ENCODE measurements around the gene GLCE. TPM values are rescaled to one million over a fixed set of nuclear protein-coding genes. Genes with fewer than 3 reads are reported as not detected.

GLCE gene
- total RNA-seq, 1 experiment from 2014 or later, result 6.4 TPM

- Histone ChIP-seq H3K4me1 (ENCODE audit: low read length) (no peaks in the 10 kb centered on the region), H3K4me2 (ENCODE audit: low read depth, low read length, poor library complexity, severe bottlenecking) (no peak overlapping the region), H2AFZ (ENCODE audit: low read length) (no peak overlapping the region), H3K27ac (ENCODE audit: low read length) (no peak overlapping the region), H3K4me3 (ENCODE audit: low read length) (no peak overlapping the region), H3K9me3 (ENCODE audit: low read length) (no peaks in the 10 kb centered on the region), H3K79me2 (ENCODE audit: low read length) (no peaks in the 10 kb centered on the region), H4K20me1 (ENCODE audit: insufficient read depth, low read depth, low read length) (peaks cover under 1% of the 10 kb centered on the region; the same call in 1 of the 2 replicates), H3K36me3 (ENCODE audit: insufficient read depth, low read length) (no peaks in the 10 kb centered on the region), H3K27me3 (ENCODE audit: low read length) (no peaks in the 10 kb centered on the region), H3K9me2 (replicated peaks; ENCODE audit: insufficient read depth, low read length) (no peaks in the 10 kb centered on the region), H3K9ac (ENCODE audit: low read length) (no peak overlapping the region)
- no peak for DNase-seq
These were observed 50.1 kb downstream of the GLCE start for GRCh38 chr15:69210574-69210973.

GRCh38 chr15:69213786-69214185, 53.4 kb downstream of the GLCE start:
- Histone ChIP-seq H3K4me3 (ENCODE audit: low read length) (no peak overlapping the region), H3K79me2 (ENCODE audit: low read length) (no peaks in the 10 kb centered on the region), H3K4me2 (ENCODE audit: low read depth, low read length, poor library complexity, severe bottlenecking) (no peak overlapping the region), H3K36me3 (ENCODE audit: insufficient read depth, low read length) (no peaks in the 10 kb centered on the region), H2AFZ (ENCODE audit: low read length) (no peak overlapping the region), H4K20me1 (ENCODE audit: insufficient read depth, low read depth, low read length) (peaks cover 6% of the 10 kb centered on the region; the same call in 1 of the 2 replicates), H3K9ac (ENCODE audit: low read length) (no peak overlapping the region), H3K9me2 (replicated peaks; ENCODE audit: insufficient read depth, low read length) (no peaks in the 10 kb centered on the region), H3K27me3 (ENCODE audit: low read length) (no peaks in the 10 kb centered on the region), H3K27ac (ENCODE audit: low read length) (no peak overlapping the region), H3K9me3 (ENCODE audit: low read length) (no peaks in the 10 kb centered on the region), H3K4me1 (ENCODE audit: low read length) (no peaks in the 10 kb centered on the region)
- DNase-seq, result no peak

- Histone ChIP-seq H3K9me3 (ENCODE audit: low read length) (no peaks in the 10 kb centered on the region), H3K4me2 (ENCODE audit: low read depth, low read length, poor library complexity, severe bottlenecking) (no peak overlapping the region), H2AFZ (ENCODE audit: low read length) (no peak overlapping the region), H3K4me1 (ENCODE audit: low read length) (no peaks in the 10 kb centered on the region), H3K9me2 (replicated peaks; ENCODE audit: insufficient read depth, low read length) (no peaks in the 10 kb centered on the region), H3K4me3 (ENCODE audit: low read length) (no peak overlapping the region), H3K9ac (ENCODE audit: low read length) (no peak overlapping the region), H3K79me2 (ENCODE audit: low read length) (no peaks in the 10 kb centered on the region), H3K27me3 (ENCODE audit: low read length) (no peaks in the 10 kb centered on the region), H3K27ac (ENCODE audit: low read length) (no peak overlapping the region), H4K20me1 (ENCODE audit: insufficient read depth, low read depth, low read length) (peaks cover 6% of the 10 kb centered on the region; the same call in 1 of the 2 replicates), H3K36me3 (ENCODE audit: insufficient read depth, low read length) (no peaks in the 10 kb centered on the region)
- DNase-seq, result no peak
These were observed 55.0 kb downstream of the GLCE start for GRCh38 chr15:69215314-69216035.

DNA sequence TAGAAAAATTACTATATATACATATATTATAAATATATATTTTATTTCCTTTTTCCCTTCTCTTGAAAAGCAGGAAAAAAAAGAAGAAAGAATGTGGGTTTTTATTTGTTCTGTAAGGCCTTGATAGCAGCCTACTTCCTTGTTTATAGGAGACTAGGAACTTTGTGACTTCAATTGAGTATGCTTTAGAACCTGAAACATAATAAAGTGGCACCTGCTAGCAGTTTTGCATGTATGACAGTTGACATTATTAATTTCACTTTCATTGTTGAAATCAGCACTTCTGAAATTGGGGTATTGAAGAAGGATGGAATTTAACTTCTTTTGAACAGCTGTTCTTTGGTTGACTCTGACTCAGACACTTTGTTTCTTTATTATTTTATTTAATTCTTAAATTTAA, 56.9 kb downstream of the GLCE start:
- Histone ChIP-seq H3K9me2 (replicated peaks; ENCODE audit: insufficient read depth, low read length) (no peaks in the 10 kb centered on the region), H3K4me1 (ENCODE audit: low read length) (no peaks in the 10 kb centered on the region), H3K9ac (ENCODE audit: low read length) (no peak overlapping the region), H3K4me2 (ENCODE audit: low read depth, low read length, poor library complexity, severe bottlenecking) (no peak overlapping the region), H3K27me3 (ENCODE audit: low read length) (no peaks in the 10 kb centered on the region), H3K27ac (ENCODE audit: low read length) (no peak overlapping the region), H3K4me3 (ENCODE audit: low read length) (no peak overlapping the region), H4K20me1 (ENCODE audit: insufficient read depth, low read depth, low read length) (peaks cover 6% of the 10 kb centered on the region; the same call in 1 of the 2 replicates), H3K79me2 (ENCODE audit: low read length) (no peaks in the 10 kb centered on the region), H3K9me3 (ENCODE audit: low read length) (no peaks in the 10 kb centered on the region), H3K36me3 (ENCODE audit: insufficient read depth, low read length) (no peaks in the 10 kb centered on the region), H2AFZ (ENCODE audit: low read length) (no peak overlapping the region)
- DNase-seq, result no peak

GRCh38 chr15:69219690-69220089, 59.3 kb downstream of the GLCE start:
- Histone ChIP-seq H3K27ac (ENCODE audit: low read length) (no peak overlapping the region), H4K20me1 (ENCODE audit: insufficient read depth, low read depth, low read length) (peaks cover 6% of the 10 kb centered on the region; the same call in 1 of the 2 replicates), H3K4me2 (ENCODE audit: low read depth, low read length, poor library complexity, severe bottlenecking) (no peak overlapping the region), H3K9me2 (replicated peaks; ENCODE audit: insufficient read depth, low read length) (no peaks in the 10 kb centered on the region), H3K9me3 (ENCODE audit: low read length) (no peaks in the 10 kb centered on the region), H3K4me1 (ENCODE audit: low read length) (no peaks in the 10 kb centered on the region), H3K4me3 (ENCODE audit: low read length) (no peak overlapping the region), H3K9ac (ENCODE audit: low read length) (no peak overlapping the region), H3K27me3 (ENCODE audit: low read length) (no peaks in the 10 kb centered on the region), H2AFZ (ENCODE audit: low read length) (no peak overlapping the region), H3K36me3 (ENCODE audit: insufficient read depth, low read length) (no peaks in the 10 kb centered on the region), H3K79me2 (ENCODE audit: low read length) (no peaks in the 10 kb centered on the region)
- no peak for DNase-seq

DNA sequence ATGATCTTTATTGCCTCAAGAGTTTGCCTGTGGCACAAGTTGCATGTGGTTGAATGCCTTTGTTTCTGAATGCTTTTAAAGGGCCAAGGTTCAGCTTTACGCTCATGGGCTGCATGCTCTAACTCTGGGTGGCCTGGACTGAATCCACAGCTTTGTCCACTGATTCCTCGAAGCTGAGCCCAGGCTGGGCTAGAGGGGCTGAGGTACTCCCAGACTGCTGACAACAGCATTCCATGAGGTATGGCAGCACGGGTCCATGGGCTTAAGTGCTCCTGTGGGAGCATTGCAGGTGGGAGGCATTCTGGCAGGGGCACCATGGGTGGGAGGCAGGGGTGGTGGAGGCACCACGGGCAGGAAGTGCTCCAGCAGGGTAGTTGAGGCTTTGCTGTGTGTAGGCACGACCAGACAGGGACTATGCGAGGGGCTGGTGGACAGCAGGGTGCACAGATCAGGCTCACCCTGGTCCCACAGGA, 61.6 kb downstream of the GLCE start:
- H4K20me1 ChIP-seq (ENCODE audit: insufficient read depth, low read depth, low read length), result 0 out of 2 replicates have a peak, but pooled peaks cover 3% of the 10 kb centered on the region
- H3K4me2 ChIP-seq (ENCODE audit: low read depth, low read length, poor library complexity, severe bottlenecking), result no peak overlapping the region
- H2AFZ ChIP-seq (ENCODE audit: low read length), result no peak overlapping the region
- H3K27ac ChIP-seq (ENCODE audit: low read length), result no peak overlapping the region
- no peaks in the 10 kb centered on the region for H3K79me2 ChIP-seq (ENCODE audit: low read length)
- no peak overlapping the region for H3K4me3 ChIP-seq (ENCODE audit: low read length)
- H3K9me2 ChIP-seq (replicated peaks; ENCODE audit: insufficient read depth, low read length), result no peaks in the 10 kb centered on the region
- no peaks in the 10 kb centered on the region for H3K9me3 ChIP-seq (ENCODE audit: low read length)
- H3K9ac ChIP-seq (ENCODE audit: low read length), result no peak overlapping the region
- no peak for DNase-seq
- no peaks in the 10 kb centered on the region for H3K36me3 ChIP-seq (ENCODE audit: insufficient read depth, low read length)
- no peaks in the 10 kb centered on the region for H3K4me1 ChIP-seq (ENCODE audit: low read length)
- H3K27me3 ChIP-seq (ENCODE audit: low read length), result no peaks in the 10 kb centered on the region

DNA sequence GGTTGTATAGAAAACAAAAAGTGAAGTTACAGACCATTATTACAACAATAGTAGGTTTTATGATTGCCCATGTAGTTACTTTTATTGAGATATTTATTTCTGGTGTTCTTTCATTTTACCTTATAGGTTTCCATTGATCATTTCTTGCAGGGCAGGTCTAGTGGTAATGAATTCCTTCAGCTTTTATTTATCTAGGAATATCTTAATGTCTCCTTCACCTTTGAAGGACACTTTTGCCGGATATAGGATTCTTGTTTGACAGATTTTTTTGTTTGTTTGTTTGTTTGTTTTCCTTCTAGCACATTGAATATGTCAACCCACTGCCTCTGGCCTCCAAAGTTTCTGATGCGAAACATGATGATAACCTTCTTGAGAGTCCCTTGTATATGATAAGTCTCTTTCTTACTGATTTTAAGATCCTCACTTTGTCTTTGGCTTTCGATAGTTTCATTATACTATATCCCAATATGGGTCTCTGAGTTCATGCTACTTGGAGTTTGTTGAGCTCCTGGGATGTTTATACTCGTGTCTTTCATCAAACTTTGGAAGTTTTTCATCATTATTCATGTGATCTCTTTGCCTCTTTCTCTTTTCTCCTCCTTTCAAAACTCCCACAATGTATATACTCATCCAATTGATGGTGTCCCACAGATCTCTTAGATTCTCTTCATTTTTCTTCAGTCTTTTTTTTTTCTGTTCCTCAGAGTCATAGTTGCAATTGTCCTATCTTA, 62.8 kb downstream of the GLCE start:
- Histone ChIP-seq H2AFZ (ENCODE audit: low read length) (no peak overlapping the region), H3K27ac (ENCODE audit: low read length) (no peak overlapping the region), H3K79me2 (ENCODE audit: low read length) (no peaks in the 10 kb centered on the region), H3K4me1 (ENCODE audit: low read length) (no peaks in the 10 kb centered on the region), H3K9me2 (replicated peaks; ENCODE audit: insufficient read depth, low read length) (no peaks in the 10 kb centered on the region), H3K36me3 (ENCODE audit: insufficient read depth, low read length) (no peaks in the 10 kb centered on the region), H4K20me1 (ENCODE audit: insufficient read depth, low read depth, low read length) (0 out of 2 replicates have a peak, but pooled peaks cover 3% of the 10 kb centered on the region), H3K9ac (ENCODE audit: low read length) (no peak overlapping the region), H3K9me3 (ENCODE audit: low read length) (no peaks in the 10 kb centered on the region), H3K27me3 (ENCODE audit: low read length) (no peaks in the 10 kb centered on the region), H3K4me2 (ENCODE audit: low read depth, low read length, poor library complexity, severe bottlenecking) (no peak overlapping the region), H3K4me3 (ENCODE audit: low read length) (no peak overlapping the region)
- DNase-seq, result no peak

- no peak overlapping the region for H2AFZ ChIP-seq (ENCODE audit: low read length)
- H3K4me2 ChIP-seq (ENCODE audit: low read depth, low read length, poor library complexity, severe bottlenecking), result no peak overlapping the region
- H3K9me2 ChIP-seq (replicated peaks; ENCODE audit: insufficient read depth, low read length), result no peaks in the 10 kb centered on the region
These were observed 63.9 kb downstream of the GLCE start for GRCh38 chr15:69224383-69224782.

More at GRCh38 chr15:69224383-69224782, 63.9 kb downstream of the GLCE start:
- H3K79me2 ChIP-seq (ENCODE audit: low read length), result no peaks in the 10 kb centered on the region
- H3K36me3 ChIP-seq (ENCODE audit: insufficient read depth, low read length), result no peaks in the 10 kb centered on the region
- no peaks in the 10 kb centered on the region for H4K20me1 ChIP-seq (ENCODE audit: insufficient read depth, low read depth, low read length)
- H3K27ac ChIP-seq (ENCODE audit: low read length), result no peak overlapping the region
- no peaks in the 10 kb centered on the region for H3K27me3 ChIP-seq (ENCODE audit: low read length)
- no peaks in the 10 kb centered on the region for H3K4me1 ChIP-seq (ENCODE audit: low read length)
- no peak for DNase-seq
- no peaks in the 10 kb centered on the region for H3K9me3 ChIP-seq (ENCODE audit: low read length)
- H3K9ac ChIP-seq (ENCODE audit: low read length), result no peak overlapping the region
- no peak overlapping the region for H3K4me3 ChIP-seq (ENCODE audit: low read length)

All from Karpas-422 (cell line).